Measurements from ENCODE around the gene CCDC7.

DNA sequence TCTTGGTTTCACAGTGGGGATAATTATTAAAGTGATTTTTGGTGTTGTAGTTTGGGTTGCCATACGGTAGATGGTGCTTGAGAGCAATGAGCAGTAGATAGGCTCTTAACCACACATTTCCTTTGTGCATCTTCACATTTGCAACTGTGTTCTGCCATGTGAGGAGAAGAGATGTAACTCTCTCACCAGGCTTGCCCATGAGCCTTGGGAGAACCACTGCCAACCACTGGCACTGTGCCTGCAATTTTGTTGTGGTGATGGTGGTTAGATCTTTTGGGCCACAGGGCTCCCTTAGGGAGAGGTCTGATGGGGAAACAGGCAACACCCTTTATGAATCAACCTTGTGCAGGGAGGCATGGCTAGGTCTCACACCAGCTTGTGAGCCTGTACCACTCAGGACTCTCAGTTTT is 204.3 kb downstream of the CCDC7 start:
- TF ChIP-seq, protein P1, sequence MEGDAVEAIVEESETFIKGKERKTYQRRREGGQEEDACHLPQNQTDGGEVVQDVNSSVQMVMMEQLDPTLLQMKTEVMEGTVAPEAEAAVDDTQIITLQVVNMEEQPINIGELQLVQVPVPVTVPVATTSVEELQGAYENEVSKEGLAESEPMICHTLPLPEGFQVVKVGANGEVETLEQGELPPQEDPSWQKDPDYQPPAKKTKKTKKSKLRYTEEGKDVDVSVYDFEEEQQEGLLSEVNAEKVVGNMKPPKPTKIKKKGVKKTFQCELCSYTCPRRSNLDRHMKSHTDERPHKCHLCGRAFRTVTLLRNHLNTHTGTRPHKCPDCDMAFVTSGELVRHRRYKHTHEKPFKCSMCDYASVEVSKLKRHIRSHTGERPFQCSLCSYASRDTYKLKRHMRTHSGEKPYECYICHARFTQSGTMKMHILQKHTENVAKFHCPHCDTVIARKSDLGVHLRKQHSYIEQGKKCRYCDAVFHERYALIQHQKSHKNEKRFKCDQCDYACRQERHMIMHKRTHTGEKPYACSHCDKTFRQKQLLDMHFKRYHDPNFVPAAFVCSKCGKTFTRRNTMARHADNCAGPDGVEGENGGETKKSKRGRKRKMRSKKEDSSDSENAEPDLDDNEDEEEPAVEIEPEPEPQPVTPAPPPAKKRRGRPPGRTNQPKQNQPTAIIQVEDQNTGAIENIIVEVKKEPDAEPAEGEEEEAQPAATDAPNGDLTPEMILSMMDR (conservative IDR thresholded peaks at IDR 0.05; ENCODE audit: low read depth in 2 of 2), result peak; percentile 22 to 35; a peak in 2 of 4 replicates
- TF ChIP-seq POLR2AphosphoS5 (IDR thresholded peaks at IDR 0.05; ENCODE audit: low read depth) (no peak), EZH2 (IDR thresholded peaks at IDR 0.05; ENCODE audit: low read depth, unreplicated experiment) (no peak)

All from GM23338 (cell line).